Skeletal muscle satellite cell (primary cell): ENCODE results near the gene SH3BP5. TPM values are rescaled to one million over a fixed set of nuclear protein-coding genes. Genes with fewer than 3 reads are reported as not detected.
A peak's percentile ranks its signal among the peaks of the same experiment; 100 is the strongest.

ENCODE experiments used
- H3K27me3 ChIP-seq: 2 replicates; pipeline ENCODE4 v1.7.0; 2013; ENCODE audit warnings: low read length; ENCODE audit not compliant: control insufficient read depth, insufficient read depth
- H3K36me3 ChIP-seq: 2 replicates; pipeline ENCODE4 v1.7.0; 2013; ENCODE audit warnings: mild to moderate bottlenecking, control low read depth, low read length; ENCODE audit not compliant: insufficient read depth
- H3K4me1 ChIP-seq: 2 replicates; pipeline ENCODE4 v1.7.0; 2013; ENCODE audit warnings: low read length; ENCODE audit not compliant: control insufficient read depth, insufficient read depth
- H3K4me2 ChIP-seq: 2 replicates; pipeline ENCODE4 v1.7.0; 2013; ENCODE audit warnings: mild to moderate bottlenecking, low read length
- H3K4me3 ChIP-seq: 2 replicates; pipeline ENCODE4 v1.7.0; 2013; ENCODE audit warnings: low read length
- H3K9ac ChIP-seq: 2 replicates; pipeline ENCODE4 v1.7.0; 2013; ENCODE audit warnings: mild to moderate bottlenecking, low read depth, low read length, moderate library complexity
- H3K9me3 ChIP-seq: replicated peaks from 2 replicates; pipeline ENCODE4 v1.7.0; 2013; ENCODE audit warnings: mild to moderate bottlenecking, control low read depth, low read length
- small RNA-seq: library from RNA; depleted of rRNA; stranded (forward); fragments of <200 nt; gene quantifications from one replicate; pipeline ENCODE3, GENCODE V24; 2012

The SH3BP5 gene

DNA sequence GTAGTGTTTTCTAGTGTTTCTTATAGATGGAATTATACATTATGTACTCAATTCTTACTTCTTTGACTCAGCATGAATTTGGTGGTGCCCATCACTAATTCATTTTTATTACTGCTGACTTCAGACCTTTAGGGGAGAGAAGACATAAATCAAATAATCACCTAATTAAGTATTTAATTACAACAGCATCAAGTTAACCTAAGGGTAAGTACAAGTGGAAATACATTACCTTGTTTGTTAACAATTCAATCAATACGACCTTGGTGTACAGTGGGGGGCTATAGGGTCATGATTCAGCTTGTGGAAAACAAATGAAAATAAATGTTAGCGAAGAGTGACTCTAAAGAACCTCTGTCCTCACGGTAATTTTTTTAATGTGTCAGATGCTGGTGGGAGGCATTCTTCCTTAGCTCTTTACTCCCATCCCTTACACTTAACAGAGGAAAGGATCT is 126.9 kb downstream of the SH3BP5 start:
- no peaks in the 10 kb centered on the region for H3K27me3 ChIP-seq
- peaks cover 16% of the 10 kb centered on the region for H3K4me1 ChIP-seq
- peak overlapping the region; percentile 97 for H3K9ac ChIP-seq
- H3K4me3 ChIP-seq = peak overlapping the region; percentile 98
- peak overlapping the region; percentile 92 for H3K4me2 ChIP-seq
- peaks cover under 1% of the 10 kb centered on the region for H3K36me3 ChIP-seq
- H3K9me3 ChIP-seq = no peaks in the 10 kb centered on the region

Small RNAs within 50 kb of the gene (small RNA-seq; reads per million reads assigned to genes)
- gene HMGN2P7 (not detected), gene RNU6-454P (not detected)
